A549 treated with CORT108297 at 1 μM for 4 hours (cell line): ENCODE measurements around the gene MLF1. TPM values are rescaled to one million over a fixed set of nuclear protein-coding genes. Genes with fewer than 3 reads are reported as not detected.

Experiments used
- total RNA-seq: library from RNA; stranded (reverse); fragments of 200-300 nt; extraction: Qiagen RNA extraction; gene quantifications from 5 replicates; pipeline ENCODE4 v1.2.3, GENCODE V29; 2022

MLF1 gene
- total RNA-seq: 22.3 to 25.4 TPM (median 24.4 TPM) in 5 replicates

GRCh38 chr3:158570999-158571702 lies at the start of gene MLF1:
TSS of gene MLF1 (plus strand) at chr3:158571194. CDS start at chr3:158571301, 107 bp downstream.

GRCh38 chr3:158644345-158644908 lies 73.4 kb downstream of the MLF1 start, which contains the start of gene GFM1:
TSS of gene GFM1 (plus strand) at chr3:158644527. CDS start at chr3:158644635, 108 bp downstream.

Other genes starting within 250 kb of the MLF1 start
- gene GFM1, start 73.3 kb downstream of the MLF1 start, total RNA-seq: 39.2 to 66.7 TPM (median 41.4 TPM) in 5 replicates
- gene LXN, start 101.5 kb downstream of the MLF1 start, total RNA-seq: 62.1 to 76.2 TPM (median 69.2 TPM) in 5 replicates
- gene RARRES1, start 161.3 kb downstream of the MLF1 start, total RNA-seq: 8.8 to 12.3 TPM (median 9.2 TPM) in 5 replicates
- gene MFSD1, start 230.9 kb downstream of the MLF1 start, total RNA-seq: 44.3 to 54.4 TPM (median 49.7 TPM) in 5 replicates